Fibroblast of lung (primary cell): ENCODE measurements around the gene GCM1.

Experiments
- EZH2 ChIP-seq: IDR thresholded peaks from 2 replicates; pipeline ENCODE4 v1.5.1; 2012; ENCODE audit warnings: low read length, control low read depth, mild to moderate bottlenecking; ENCODE audit errors: missing control alignments
- TF ChIP-seq, protein P1 (sequence below), 2 donors: IDR thresholded peaks in 1 of 2; conservative IDR thresholded peaks in 1 of 2; 1 replicate in 1 of 2; 2 replicates in 1 of 2; pipeline ENCODE4 v1.5.1; 2011 to 2012; ENCODE audit warnings: low read length in 2 of 2, control low read depth in 1 of 2, inconsistent platforms in 1 of 2, low read depth in 1 of 2, mild to moderate bottlenecking in 1 of 2

GRCh38 chr6:53180678-53181077, 32.0 kb upstream of the GCM1 start:
- TF ChIP-seq, protein P1, sequence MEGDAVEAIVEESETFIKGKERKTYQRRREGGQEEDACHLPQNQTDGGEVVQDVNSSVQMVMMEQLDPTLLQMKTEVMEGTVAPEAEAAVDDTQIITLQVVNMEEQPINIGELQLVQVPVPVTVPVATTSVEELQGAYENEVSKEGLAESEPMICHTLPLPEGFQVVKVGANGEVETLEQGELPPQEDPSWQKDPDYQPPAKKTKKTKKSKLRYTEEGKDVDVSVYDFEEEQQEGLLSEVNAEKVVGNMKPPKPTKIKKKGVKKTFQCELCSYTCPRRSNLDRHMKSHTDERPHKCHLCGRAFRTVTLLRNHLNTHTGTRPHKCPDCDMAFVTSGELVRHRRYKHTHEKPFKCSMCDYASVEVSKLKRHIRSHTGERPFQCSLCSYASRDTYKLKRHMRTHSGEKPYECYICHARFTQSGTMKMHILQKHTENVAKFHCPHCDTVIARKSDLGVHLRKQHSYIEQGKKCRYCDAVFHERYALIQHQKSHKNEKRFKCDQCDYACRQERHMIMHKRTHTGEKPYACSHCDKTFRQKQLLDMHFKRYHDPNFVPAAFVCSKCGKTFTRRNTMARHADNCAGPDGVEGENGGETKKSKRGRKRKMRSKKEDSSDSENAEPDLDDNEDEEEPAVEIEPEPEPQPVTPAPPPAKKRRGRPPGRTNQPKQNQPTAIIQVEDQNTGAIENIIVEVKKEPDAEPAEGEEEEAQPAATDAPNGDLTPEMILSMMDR (conservative IDR thresholded peaks at IDR 0.05 in 1 of 2, IDR thresholded peaks at IDR 0.05 in 1 of 2; ENCODE audit: low read depth in 1 of 2, low read length in 2 of 2), result no peak
- TF ChIP-seq EZH2, result no peak
